Cerebellar cortex (tissue), 1 donor: Measurements from ENCODE around the gene STARD5.
"Not testable (repeated sequence)": the region's sequence is repeated elsewhere in the genome, so short reads cannot be mapped to it uniquely, and the experiment has no call there.

Experiments
- DNase-seq: peaks from one replicate; pipeline ENCODE4 v3.0.0-alpha.2; 2015; ENCODE audit warnings: low spot score

Gene STARD5

GRCh38 chr15:81323944-81324881 is at the start of gene STARD5:
STARD5 (minus strand) TSS chr15:81324141; CDS start chr15:81324099, 42 bp downstream.
- DNase-seq = peak; percentile 98

- no peak for DNase-seq
Observed at GRCh38 chr15:81373176-81373575, 49.2 kb upstream of the STARD5 start.

- no peak for DNase-seq
Observed at GRCh38 chr15:81372575-81372974, 48.6 kb upstream of the STARD5 start.

GRCh38 chr15:81363718-81364500 is 40.0 kb upstream of the STARD5 start:
- DNase-seq = no peak

GRCh38 chr15:81363276-81363675 is 39.3 kb upstream of the STARD5 start:
- no peak for DNase-seq

- no peak for DNase-seq
Observed at GRCh38 chr15:81362790-81363189, 38.8 kb upstream of the STARD5 start.

GRCh38 chr15:81361891-81362290 is 38.0 kb upstream of the STARD5 start:
- DNase-seq = no peak

GRCh38 chr15:81360491-81360890 is 36.5 kb upstream of the STARD5 start:
- no peak for DNase-seq

- no peak for DNase-seq
Observed at GRCh38 chr15:81358248-81358647, 34.3 kb upstream of the STARD5 start.

- no peak for DNase-seq
Observed at GRCh38 chr15:81357180-81357686, 33.3 kb upstream of the STARD5 start.

GRCh38 chr15:81356252-81356651 is 32.3 kb upstream of the STARD5 start:
- DNase-seq = no peak

- peak; percentile 94 for DNase-seq
Observed at GRCh38 chr15:81351651-81352050, 27.7 kb upstream of the STARD5 start.

- no peak for DNase-seq
Observed at GRCh38 chr15:81349271-81349670, 25.3 kb upstream of the STARD5 start.

GRCh38 chr15:81348691-81349090 is 24.8 kb upstream of the STARD5 start:
- not testable (repeated sequence) for DNase-seq

GRCh38 chr15:81347910-81348309 is 24.0 kb upstream of the STARD5 start:
- no peak for DNase-seq

- no peak for DNase-seq
Observed at GRCh38 chr15:81346611-81347010, 22.7 kb upstream of the STARD5 start.

GRCh38 chr15:81343371-81343770 is 19.4 kb upstream of the STARD5 start:
- no peak for DNase-seq

GRCh38 chr15:81341351-81341750 is 17.4 kb upstream of the STARD5 start:
- DNase-seq = no peak

- DNase-seq = no peak
Observed at GRCh38 chr15:81339851-81340250, 15.9 kb upstream of the STARD5 start.

- no peak for DNase-seq
Observed at GRCh38 chr15:81339321-81339720, 15.4 kb upstream of the STARD5 start.

- no peak for DNase-seq
Observed at GRCh38 chr15:81338170-81339007, 14.4 kb upstream of the STARD5 start.

- DNase-seq = no peak
Observed at GRCh38 chr15:81337713-81338157, 13.8 kb upstream of the STARD5 start.
